Endothelial cell of umbilical vein (primary cell): ENCODE results near the gene ACTL7B. TPM values are rescaled to one million over a fixed set of nuclear protein-coding genes. Genes with fewer than 3 reads are reported as not detected.

ENCODE experiments used
- Bru-seq: library from RNA; stranded (reverse); fragments of 400-500 nt; gene quantifications from one replicate; lab custom pipeline; 2021; lab: Mats Ljungman, UMichigan
- BruChase-seq, 2 experiments: library from RNA; stranded (reverse); fragments of 400-500 nt; gene quantifications; one replicate each; lab custom pipeline; 2021; lab: Mats Ljungman, UMichigan
- BruUV-seq: library from RNA; stranded (reverse); fragments of 400-500 nt; replicated peaks from 2 replicates; lab custom pipeline; 2021; lab: Mats Ljungman, UMichigan
- CTCF ChIA-PET: fragments of 300-600, 350-600 bp; sonication (Branson Sonifier 250); formaldehyde crosslinking; loops from one replicate; lab custom pipeline; 2021; ENCODE audit warnings: antibody characterized with exemption, inconsistent platforms; lab: Charles Lee
- POLR2A ChIA-PET: fragments of 300-600, 350-600 bp; sonication (Branson Sonifier 250); formaldehyde crosslinking; loops from one replicate; lab custom pipeline; 2021; ENCODE audit warnings: antibody characterized with exemption, inconsistent platforms; lab: Charles Lee
- DNase-seq: peaks from one replicate; pipeline ENCODE4 v3.0.0-alpha.2; 2011; ENCODE audit warnings: low read depth, low spot score
- FAIRE-seq: peaks from 2 replicates; lab custom pipeline; 2011; peaks lifted over from hg19 to GRCh38; lab: Jason Lieb, UNC
- H2AFZ ChIP-seq: 2 replicates; pipeline ENCODE4 v1.6.0; 2012; ENCODE audit warnings: low read depth, low read length, control low read depth, inconsistent platforms
- H3K27ac ChIP-seq: 2 replicates; pipeline ENCODE4 v1.5.1; 2011; ENCODE audit warnings: low read depth, mild to moderate bottlenecking, control low read depth, low read length, moderate library complexity; ENCODE audit not compliant: insufficient read depth
- H3K27me3 ChIP-seq, 2 experiments: 2 replicates each; pipeline versions ENCODE4 v1.6.0 to v1.6.1; 2011; ENCODE audit warnings: low read length in 2 of 2, mixed read lengths in 1 of 2; ENCODE audit not compliant: control insufficient read depth in 2 of 2, insufficient read depth in 2 of 2
- H3K36me3 ChIP-seq, 2 experiments: 2 replicates in 1 of 2; 3 replicates in 1 of 2; pipeline ENCODE4 v1.5.1; 2011; ENCODE audit warnings: low read length in 2 of 2, mild to moderate bottlenecking in 1 of 2, moderate library complexity in 1 of 2; ENCODE audit not compliant: control insufficient read depth in 2 of 2, insufficient read depth in 2 of 2; ENCODE audit errors: extremely low read depth in 1 of 2
- H3K4me1 ChIP-seq: 3 replicates; pipeline ENCODE4 v1.5.1; 2011; ENCODE audit warnings: mild to moderate bottlenecking, low read length; ENCODE audit not compliant: control insufficient read depth, insufficient read depth; ENCODE audit errors: extremely low read depth
- H3K4me2 ChIP-seq: 2 replicates; pipeline ENCODE4 v1.6.1; 2011; ENCODE audit warnings: low read length, control low read depth, mixed read lengths; ENCODE audit not compliant: insufficient read depth
- H3K4me3 ChIP-seq, 3 experiments: fragments of 200-600 bp in 1 of 3; sonication (generic), shearing (Covaris generic) in 1 of 3; replicated peaks in 1 of 3; 2 replicates each; pipeline ENCODE4 v1.5.1; 2011 to 2016; ENCODE audit warnings: control low read depth in 3 of 3, low read length in 3 of 3, mild to moderate bottlenecking in 2 of 3, inconsistent platforms in 1 of 3, low read depth in 1 of 3, moderate library complexity in 1 of 3; ENCODE audit not compliant: insufficient read depth in 1 of 3
- H3K79me2 ChIP-seq: 2 replicates; pipeline ENCODE4 v1.6.0; 2012; ENCODE audit warnings: low read length, inconsistent platforms; ENCODE audit not compliant: control insufficient read depth, insufficient read depth
- H3K9ac ChIP-seq: replicated peaks from 2 replicates; pipeline ENCODE3; 2011; ENCODE audit warnings: low read length, control low read depth; ENCODE audit not compliant: insufficient read depth; ENCODE audit errors: extremely low read depth
- H3K9me1 ChIP-seq: replicated peaks from 3 replicates; pipeline ENCODE4 v1.6.0; 2011; ENCODE audit warnings: mild to moderate bottlenecking, low read length; ENCODE audit not compliant: control insufficient read depth, insufficient read depth; ENCODE audit errors: extremely low read depth
- H3K9me3 ChIP-seq: replicated peaks from 2 replicates; pipeline ENCODE4 v1.5.1; 2012; ENCODE audit warnings: low read length, inconsistent platforms; ENCODE audit not compliant: control insufficient read depth, insufficient read depth
- H4K20me1 ChIP-seq: replicated peaks from 2 replicates; pipeline ENCODE3; 2011; ENCODE audit warnings: mild to moderate bottlenecking, low read length; ENCODE audit not compliant: control insufficient read depth, insufficient read depth; ENCODE audit errors: extremely low read depth
- EZH2 ChIP-seq: IDR thresholded peaks from 2 replicates; pipeline ENCODE4 v1.6.1; 2012; ENCODE audit warnings: borderline replicate concordance, low read depth, mild to moderate bottlenecking, moderate library complexity, low read length, inconsistent platforms; ENCODE audit not compliant: severe bottlenecking
- FOS ChIP-seq: IDR thresholded peaks from 2 replicates; pipeline ENCODE4 v1.6.1; 2011; ENCODE audit warnings: mild to moderate bottlenecking, low read length, moderate library complexity, borderline replicate concordance; ENCODE audit not compliant: insufficient read depth
- GATA2 ChIP-seq: IDR thresholded peaks from 2 replicates; pipeline ENCODE4 v1.7.0; 2011; ENCODE audit warnings: low read depth, mild to moderate bottlenecking, moderate library complexity, mixed read lengths, low read length; ENCODE audit not compliant: insufficient read length, insufficient read depth
- JUN ChIP-seq: IDR thresholded peaks from 2 replicates; pipeline ENCODE4 v1.6.1; 2011; ENCODE audit warnings: borderline replicate concordance, low read depth; ENCODE audit not compliant: insufficient read length, insufficient read depth
- MYC ChIP-seq: IDR thresholded peaks from one replicate; pipeline ENCODE4 v1.6.1; 2011; ENCODE audit warnings: mild to moderate bottlenecking, low read depth, low read length
- POLR2A ChIP-seq: IDR thresholded peaks from 2 replicates; pipeline ENCODE4 v1.6.1; 2012; ENCODE audit warnings: low read depth, mild to moderate bottlenecking, control low read depth, low read length
- POLR2AphosphoS5 ChIP-seq: IDR thresholded peaks from 2 replicates; pipeline ENCODE4 v1.6.1; 2012; ENCODE audit warnings: low read depth, mild to moderate bottlenecking, control low read depth, low read length, moderate library complexity; ENCODE audit not compliant: insufficient read depth
- dilution Hi-C: fragments of 300-500 bp; cut with MboI; formaldehyde crosslinking; loops from one replicate; pipeline ENCODE4 v1.15.0; 2019; ENCODE audit warnings: low sequenced_read_pairs; ENCODE audit not compliant: extremely low pct_ligation_motif_present
- intact Hi-C: fragments of 100-400 bp; cut with micrococcal nuclease; formaldehyde crosslinking; loops from one replicate; pipeline ENCODE4 v1.10.0; 2022
- long read RNA-seq: library from polyadenylated mRNA; stranded (forward); transcript quantifications from one replicate; pipeline ENCODE4 v2.0.0, GENCODE V29; 2021
- polyA minus RNA-seq, 3 experiments: library from RNA; depleted of rRNA, polyadenylated mRNA; stranded (reverse); fragments of >200 nt; gene quantifications; 1 replicate in 1 of 3; 2 replicates in 2 of 3; pipeline ENCODE4 v1.2.3, GENCODE V29; 2011
- polyA plus RNA-seq, 4 experiments: library from polyadenylated mRNA; depleted of rRNA in 3 of 4; stranded (reverse) in 3 of 4; unstranded in 1 of 4; fragments of >200 nt; gene quantifications; 2 replicates each; pipeline versions ENCODE4 v1.2.1 to v1.2.3, GENCODE V29; 2011 to 2012; ENCODE audit warnings: missing spikeins in 1 of 4
- total RNA-seq: library from RNA; stranded (reverse); gene quantifications from 2 replicates; pipeline ENCODE4 v1.2.3, GENCODE V29; 2021
- TF ChIP-seq, protein P1 (sequence below), 2 donors: IDR thresholded peaks; 1 replicate in 1 of 2; 2 replicates in 1 of 2; pipeline ENCODE4 v1.5.1; 2011; ENCODE audit warnings: low read length in 2 of 2, mild to moderate bottlenecking in 2 of 2, moderate library complexity in 2 of 2, control low read depth in 1 of 2, inconsistent platforms in 1 of 2, low read depth in 1 of 2; ENCODE audit not compliant: insufficient read depth in 1 of 2; ENCODE audit errors: extremely low read depth in 1 of 2
- TF ChIP-seq, protein P2 (sequence below): IDR thresholded peaks from 2 replicates; pipeline ENCODE4 v1.6.1; 2011; ENCODE audit not compliant: insufficient read depth, insufficient read length

Gene ACTL7B, protein sequence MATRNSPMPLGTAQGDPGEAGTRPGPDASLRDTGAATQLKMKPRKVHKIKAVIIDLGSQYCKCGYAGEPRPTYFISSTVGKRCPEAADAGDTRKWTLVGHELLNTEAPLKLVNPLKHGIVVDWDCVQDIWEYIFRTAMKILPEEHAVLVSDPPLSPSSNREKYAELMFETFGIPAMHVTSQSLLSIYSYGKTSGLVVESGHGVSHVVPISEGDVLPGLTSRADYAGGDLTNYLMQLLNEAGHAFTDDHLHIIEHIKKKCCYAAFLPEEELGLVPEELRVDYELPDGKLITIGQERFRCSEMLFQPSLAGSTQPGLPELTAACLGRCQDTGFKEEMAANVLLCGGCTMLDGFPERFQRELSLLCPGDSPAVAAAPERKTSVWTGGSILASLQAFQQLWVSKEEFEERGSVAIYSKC
- total RNA-seq: not detected in 2 replicates
- polyA plus RNA-seq: 0.05 TPM in 1 of 2 replicates, not detected in the other
- not detected in 2 replicates for polyA plus RNA-seq (2011; cell fraction: cytosol; rRNA removed)
- 0.08 and 0.14 TPM in 2 replicates for polyA plus RNA-seq (2011; cell fraction: nucleus; rRNA removed)
- polyA plus RNA-seq (2012): not detected in 2 replicates
- not detected in 2 replicates for polyA minus RNA-seq
- polyA minus RNA-seq (2011; cell fraction: cytosol; rRNA and poly(A)+ RNA removed): not detected
- polyA minus RNA-seq (2011; cell fraction: nucleus; rRNA and poly(A)+ RNA removed): not detected in 2 replicates
- Bru-seq, nascent RNA: not detected
- BruChase-seq, experiment 1, labeled RNA remaining after a 6-hour chase: percentile 17 among the genes with signal in this experiment
- not detected for BruChase-seq, experiment 2, labeled RNA remaining after a 2-hour chase
- long read RNA-seq: 0 reads

DNA sequence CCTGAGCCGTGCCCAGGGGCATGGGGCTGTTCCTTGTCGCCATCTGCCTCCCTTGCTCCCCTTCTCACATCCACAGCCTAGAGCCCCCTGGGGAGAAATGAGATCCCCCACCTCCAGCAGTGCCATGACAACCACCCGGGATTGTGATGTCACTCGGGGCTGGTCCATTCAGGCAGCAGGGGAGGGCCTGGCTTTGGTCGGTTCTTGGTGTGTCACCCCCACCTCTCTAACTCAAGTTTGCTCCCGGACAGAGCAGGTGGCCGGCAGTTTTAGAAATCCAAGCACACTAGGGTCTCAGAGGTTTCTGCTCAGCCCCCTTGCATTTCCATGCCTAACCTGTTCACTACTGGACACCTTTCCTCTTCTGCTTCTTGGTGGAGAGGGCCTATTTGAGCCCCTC lies at the start of gene ACTL7B:
ACTL7B (minus strand) TSS at position 99 of the 400 bp plus-strand sequence; CDS start at position 43, 56 bp downstream.
- intact Hi-C loops: no loop called here
- BruUV-seq: no TSS peak
- dilution Hi-C loops: no loop called here
- Histone ChIP-seq H3K4me2 (no peak within 1 kb of the TSS), H3K79me2 (no peaks in the 10 kb centered on the region), H3K36me3 (no peaks in the 10 kb centered on the region), H3K27me3 (peaks cover 0 to 2% of the 10 kb centered on the region in 2 experiments), H3K9me1 (no peaks in the 10 kb centered on the region), H4K20me1 (no peaks in the 10 kb centered on the region), H3K27ac (no peak within 1 kb of the TSS), H3K9ac (no peak within 1 kb of the TSS), H3K4me1 (no peaks in the 10 kb centered on the region), H3K4me3 (no peak within 1 kb of the TSS), H2AFZ (no peak within 1 kb of the TSS), H3K9me3 (no peaks in the 10 kb centered on the region)
- CTCF ChIA-PET: no interaction called here
- FAIRE-seq (no peak), DNase-seq (no peak)
- TF ChIP-seq MYC (no peak), EZH2 (no peak), GATA2 (no peak), POLR2AphosphoS5 (no peak), POLR2A (no peak), JUN (no peak), FOS (no peak)
- TF ChIP-seq, protein P1, sequence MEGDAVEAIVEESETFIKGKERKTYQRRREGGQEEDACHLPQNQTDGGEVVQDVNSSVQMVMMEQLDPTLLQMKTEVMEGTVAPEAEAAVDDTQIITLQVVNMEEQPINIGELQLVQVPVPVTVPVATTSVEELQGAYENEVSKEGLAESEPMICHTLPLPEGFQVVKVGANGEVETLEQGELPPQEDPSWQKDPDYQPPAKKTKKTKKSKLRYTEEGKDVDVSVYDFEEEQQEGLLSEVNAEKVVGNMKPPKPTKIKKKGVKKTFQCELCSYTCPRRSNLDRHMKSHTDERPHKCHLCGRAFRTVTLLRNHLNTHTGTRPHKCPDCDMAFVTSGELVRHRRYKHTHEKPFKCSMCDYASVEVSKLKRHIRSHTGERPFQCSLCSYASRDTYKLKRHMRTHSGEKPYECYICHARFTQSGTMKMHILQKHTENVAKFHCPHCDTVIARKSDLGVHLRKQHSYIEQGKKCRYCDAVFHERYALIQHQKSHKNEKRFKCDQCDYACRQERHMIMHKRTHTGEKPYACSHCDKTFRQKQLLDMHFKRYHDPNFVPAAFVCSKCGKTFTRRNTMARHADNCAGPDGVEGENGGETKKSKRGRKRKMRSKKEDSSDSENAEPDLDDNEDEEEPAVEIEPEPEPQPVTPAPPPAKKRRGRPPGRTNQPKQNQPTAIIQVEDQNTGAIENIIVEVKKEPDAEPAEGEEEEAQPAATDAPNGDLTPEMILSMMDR (IDR thresholded peaks at IDR 0.05; ENCODE audit: extremely low read depth in 1 of 2, insufficient read depth in 1 of 2, low read depth in 1 of 2, low read length in 2 of 2): no peak
- TF ChIP-seq, protein P2, sequence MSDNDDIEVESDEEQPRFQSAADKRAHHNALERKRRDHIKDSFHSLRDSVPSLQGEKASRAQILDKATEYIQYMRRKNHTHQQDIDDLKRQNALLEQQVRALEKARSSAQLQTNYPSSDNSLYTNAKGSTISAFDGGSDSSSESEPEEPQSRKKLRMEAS: no peak
- POLR2A ChIA-PET: no interaction called here
